Mammary epithelial cell (primary cell): Measurements from ENCODE around the gene COL5A1.

ENCODE experiments used
- EZH2 ChIP-seq: IDR thresholded peaks from 2 replicates; pipeline ENCODE4 v1.6.1; 2012; ENCODE audit warnings: low read length, inconsistent platforms, borderline replicate concordance
- TF ChIP-seq, protein P1 (sequence below), 2 donors: IDR thresholded peaks in 1 of 2; conservative IDR thresholded peaks in 1 of 2; 2 replicates each; pipeline ENCODE4 v1.5.1; 2011 to 2012; ENCODE audit warnings: inconsistent platforms in 2 of 2, low read length in 2 of 2, mild to moderate bottlenecking in 2 of 2, control low read depth in 1 of 2, low read depth in 1 of 2; ENCODE audit not compliant: insufficient read depth in 1 of 2; ENCODE audit errors: extremely low read depth in 1 of 2

GRCh38 chr9:134834957-134835419, 193.4 kb downstream of the COL5A1 start:
- TF ChIP-seq, protein P1, sequence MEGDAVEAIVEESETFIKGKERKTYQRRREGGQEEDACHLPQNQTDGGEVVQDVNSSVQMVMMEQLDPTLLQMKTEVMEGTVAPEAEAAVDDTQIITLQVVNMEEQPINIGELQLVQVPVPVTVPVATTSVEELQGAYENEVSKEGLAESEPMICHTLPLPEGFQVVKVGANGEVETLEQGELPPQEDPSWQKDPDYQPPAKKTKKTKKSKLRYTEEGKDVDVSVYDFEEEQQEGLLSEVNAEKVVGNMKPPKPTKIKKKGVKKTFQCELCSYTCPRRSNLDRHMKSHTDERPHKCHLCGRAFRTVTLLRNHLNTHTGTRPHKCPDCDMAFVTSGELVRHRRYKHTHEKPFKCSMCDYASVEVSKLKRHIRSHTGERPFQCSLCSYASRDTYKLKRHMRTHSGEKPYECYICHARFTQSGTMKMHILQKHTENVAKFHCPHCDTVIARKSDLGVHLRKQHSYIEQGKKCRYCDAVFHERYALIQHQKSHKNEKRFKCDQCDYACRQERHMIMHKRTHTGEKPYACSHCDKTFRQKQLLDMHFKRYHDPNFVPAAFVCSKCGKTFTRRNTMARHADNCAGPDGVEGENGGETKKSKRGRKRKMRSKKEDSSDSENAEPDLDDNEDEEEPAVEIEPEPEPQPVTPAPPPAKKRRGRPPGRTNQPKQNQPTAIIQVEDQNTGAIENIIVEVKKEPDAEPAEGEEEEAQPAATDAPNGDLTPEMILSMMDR (conservative IDR thresholded peaks at IDR 0.05 in 1 of 2, IDR thresholded peaks at IDR 0.05 in 1 of 2; ENCODE audit: extremely low read depth in 1 of 2, insufficient read depth in 1 of 2, low read depth in 1 of 2, low read length in 2 of 2) = no peak
- TF ChIP-seq EZH2 = no peak
